Measurements from ENCODE around the gene C1QTNF6. TPM values are rescaled to one million over a fixed set of nuclear protein-coding genes. Genes with fewer than 3 reads are reported as not detected.

Gene C1QTNF6
- total RNA-seq, 4 donors from 2014 or later: 1.7 to 4.8 (median 3.6) TPM

GRCh38 chr22:37199760-37200108 is 11.7 kb upstream of the C1QTNF6 start:
- H3K27ac ChIP-seq: peak overlapping the region in 1 of 3 donors; percentile 56
- no peak overlapping the region for H3K4me3 ChIP-seq (replicated peaks in 1 of 3)
- no peaks in the 10 kb centered on the region for H3K9me3 ChIP-seq
- TF ChIP-seq POLR2A (IDR thresholded peaks at IDR 0.05) (no peak), CTCF (IDR thresholded peaks at IDR 0.05) (peak in 1 of 6 experiments; percentile 5)
- H3K4me1 ChIP-seq: peaks cover 23 to 32% of the 10 kb centered on the region in 2 donors
- DNase-seq: no peak
- no peaks in the 10 kb centered on the region for H3K36me3 ChIP-seq
- intact Hi-C loops (cut with DNase I): loop anchor here (2.0 kb wide), 1 partner anchor 35 kb away; no protein-coding TSS in a partner anchor
- H3K27me3 ChIP-seq: no peaks in the 10 kb centered on the region
- WGBS, 2 donors: 20 to 37% methylated on average over 3 to 12 of the region's 12 CpGs

- Histone ChIP-seq H3K4me1 (peaks cover 23 to 32% of the 10 kb centered on the region in 2 donors), H3K27me3 (no peaks in the 10 kb centered on the region), H3K36me3 (no peaks in the 10 kb centered on the region), H3K27ac (peak overlapping the region; percentile 75 to 98 (median 94)), H3K4me3 (replicated peaks in 1 of 3) (peak overlapping the region in 2 of 3 donors; percentile 41 to 42), H3K9me3 (no peaks in the 10 kb centered on the region)
- DNase-seq: peak; percentile 98 to 99
- 1% methylated on average over 41 of the region's 58 CpGs; no CpG with 5 or more reads in 1 of the 2 donors for WGBS, 2 donors
- TF ChIP-seq CTCF (IDR thresholded peaks at IDR 0.05) (peak; percentile 81 to 98 (median 92)), POLR2A (IDR thresholded peaks at IDR 0.05) (peak; percentile 98)
- intact Hi-C loops (cut with DNase I): no loop called here
These were observed 11.2 kb upstream of the C1QTNF6 start for GRCh38 chr22:37199103-37199759.

GRCh38 chr22:37198258-37199102 is 10.4 kb upstream of the C1QTNF6 start:
- intact Hi-C loops (cut with DNase I): no loop called here
- TF ChIP-seq CTCF (IDR thresholded peaks at IDR 0.05) (peak; percentile 33 to 92 (median 66)), POLR2A (IDR thresholded peaks at IDR 0.05) (no peak)
- peak overlapping the region; percentile 75 to 98 (median 94) for H3K27ac ChIP-seq
- peak; percentile 77 to 79 for DNase-seq
- peak overlapping the region in 2 of 3 donors; percentile 41 to 42 for H3K4me3 ChIP-seq (replicated peaks in 1 of 3)
- H3K36me3 ChIP-seq: no peaks in the 10 kb centered on the region
- H3K4me1 ChIP-seq: peaks cover 23 to 32% of the 10 kb centered on the region in 2 donors
- H3K9me3 ChIP-seq: no peaks in the 10 kb centered on the region
- H3K27me3 ChIP-seq: no peaks in the 10 kb centered on the region
- 5 to 10% methylated on average over 25 to 42 of the region's 51 CpGs for WGBS, 2 donors

GRCh38 chr22:37197451-37198257 is 9.6 kb upstream of the C1QTNF6 start:
- 39 to 48% methylated on average over 9 to 12 of the region's 12 CpGs for WGBS, 2 donors
- peak; percentile 81 to 85 for DNase-seq
- Histone ChIP-seq H3K27ac (peak overlapping the region; percentile 64 to 98 (median 94)), H3K4me3 (replicated peaks in 1 of 3) (no peak overlapping the region), H3K4me1 (peaks cover 23 to 32% of the 10 kb centered on the region in 2 donors), H3K27me3 (no peaks in the 10 kb centered on the region), H3K36me3 (no peaks in the 10 kb centered on the region), H3K9me3 (no peaks in the 10 kb centered on the region)
- intact Hi-C loops (cut with DNase I): no loop called here
- TF ChIP-seq CTCF (IDR thresholded peaks at IDR 0.05) (no peak), POLR2A (IDR thresholded peaks at IDR 0.05) (no peak)

All from thyroid gland (tissue), 4 donors.